GM21381 (cell line): ENCODE data around the gene SPOPL.
"Not testable (repeated sequence)": the region's sequence is repeated elsewhere in the genome, so short reads cannot be mapped to it uniquely, and the experiment has no call there.

Source experiments
- ATAC-seq: cut with Tn5 transposase; IDR thresholded peaks from one replicate; pipeline ENCODE4 v1.9.1; 2021; ENCODE audit warnings: mild to moderate bottlenecking, moderate library complexity; ENCODE audit not compliant: unreplicated experiment

The SPOPL gene

GRCh38 chr2:138501425-138502254 lies at the start of gene SPOPL:
SPOPL (plus strand) TSS chr2:138501770; CDS start chr2:138550217, 48,447 bp downstream.
- ATAC-seq, result peak; percentile 77

GRCh38 chr2:138452324-138452723 lies 49.2 kb upstream of the SPOPL start:
- no peak for ATAC-seq

GRCh38 chr2:138453815-138454214 lies 47.8 kb upstream of the SPOPL start:
- ATAC-seq, result no peak

- ATAC-seq, result no peak
These were observed 46.8 kb upstream of the SPOPL start for GRCh38 chr2:138454761-138455160.

- no peak for ATAC-seq
These were observed 46.3 kb upstream of the SPOPL start for GRCh38 chr2:138455275-138455674.

- ATAC-seq, result no peak
These were observed 45.9 kb upstream of the SPOPL start for GRCh38 chr2:138455691-138456090.

GRCh38 chr2:138462689-138463088 lies 38.9 kb upstream of the SPOPL start:
- ATAC-seq, result not testable (repeated sequence)

- ATAC-seq, result no peak
These were observed 33.0 kb upstream of the SPOPL start for GRCh38 chr2:138468617-138469016.

GRCh38 chr2:138469411-138469810 lies 32.2 kb upstream of the SPOPL start:
- no peak for ATAC-seq

- ATAC-seq, result no peak
These were observed 30.6 kb upstream of the SPOPL start for GRCh38 chr2:138470941-138471340.

GRCh38 chr2:138474100-138474825 lies 27.3 kb upstream of the SPOPL start:
- ATAC-seq, result no peak

GRCh38 chr2:138475277-138475776 lies 26.2 kb upstream of the SPOPL start:
- ATAC-seq, result peak; percentile 83

- no peak for ATAC-seq
These were observed 25.4 kb upstream of the SPOPL start for GRCh38 chr2:138476186-138476585.

- no peak for ATAC-seq
These were observed 24.6 kb upstream of the SPOPL start for GRCh38 chr2:138476940-138477339.

- ATAC-seq, result not testable (repeated sequence)
These were observed 18.8 kb upstream of the SPOPL start for GRCh38 chr2:138482796-138483195.

- ATAC-seq, result no peak
These were observed 16.6 kb upstream of the SPOPL start for GRCh38 chr2:138485019-138485418.

GRCh38 chr2:138486363-138487198 lies 15.0 kb upstream of the SPOPL start:
- no peak for ATAC-seq

GRCh38 chr2:138490673-138491494 lies 10.7 kb upstream of the SPOPL start:
- no peak for ATAC-seq

- no peak for ATAC-seq
These were observed 10.1 kb upstream of the SPOPL start for GRCh38 chr2:138491495-138491862.

- no peak for ATAC-seq
These were observed 9.4 kb upstream of the SPOPL start for GRCh38 chr2:138492160-138492559.
